HepG2 (cell line): ENCODE data around the gene TLCD1. TPM values are rescaled to one million over a fixed set of nuclear protein-coding genes. Genes with fewer than 3 reads are reported as not detected.

Source experiments
- ATAD3A ChIP-seq: sonication (generic); formaldehyde crosslinking; IDR thresholded peaks from 2 replicates; pipeline ENCODE4 v1.4.0; 2020; ENCODE audit warnings: missing genetic modification reagents
- ATF1 ChIP-seq: IDR thresholded peaks from 2 replicates; pipeline ENCODE4 v1.6.1; 2016; ENCODE audit warnings: mild to moderate bottlenecking, control low read depth
- CC2D1A ChIP-seq: sonication (generic); formaldehyde crosslinking; IDR thresholded peaks from 2 replicates; pipeline ENCODE4 v1.8.1; 2023; ENCODE audit warnings: mild to moderate bottlenecking, missing genetic modification reagents
- GABPB1 ChIP-seq: IDR thresholded peaks from 2 replicates; pipeline ENCODE4 v1.6.1; 2016; ENCODE audit warnings: mild to moderate bottlenecking, missing genetic modification reagents, moderate library complexity, missing compliant biosample characterization
- HNF1A ChIP-seq, 2 experiments: sonication (generic) in 1 of 2; formaldehyde crosslinking in 1 of 2; IDR thresholded peaks; 2 replicates each; pipeline versions ENCODE4 v1.4.0 to v1.6.1; 2016 to 2020; ENCODE audit warnings: borderline replicate concordance in 1 of 2, low read depth in 1 of 2, mild to moderate bottlenecking in 1 of 2, missing genetic modification reagents in 1 of 2
- IRF1 ChIP-seq: sonication (generic); formaldehyde crosslinking; IDR thresholded peaks from 2 replicates; pipeline ENCODE4 v1.4.0; 2020; ENCODE audit warnings: low read depth, mild to moderate bottlenecking, missing genetic modification reagents
- KDM6A ChIP-seq: IDR thresholded peaks from 2 replicates; pipeline ENCODE4 v1.6.1; 2016; ENCODE audit warnings: low read depth
- MNT ChIP-seq: fragments of 450-650 bp; IDR thresholded peaks from 2 replicates; pipeline ENCODE4 v1.6.1; 2016
- ZBTB25 ChIP-seq: IDR thresholded peaks from 2 replicates; pipeline ENCODE4 v1.6.1; 2018; ENCODE audit warnings: missing genetic modification reagents
- ZBTB34 ChIP-seq: sonication (generic); formaldehyde crosslinking; IDR thresholded peaks from 2 replicates; pipeline ENCODE4 v1.8.0; 2022; ENCODE audit warnings: mild to moderate bottlenecking, missing genetic modification reagents
- ZKSCAN8 ChIP-seq: IDR thresholded peaks from 2 replicates; pipeline ENCODE4 v1.6.1; 2016; ENCODE audit warnings: borderline replicate concordance, missing genetic modification reagents, missing compliant biosample characterization
- ZMYM3 ChIP-seq: sonication (generic); formaldehyde crosslinking; IDR thresholded peaks from 2 replicates; pipeline ENCODE4 v1.5.1; 2020; ENCODE audit warnings: mild to moderate bottlenecking, missing genetic modification reagents
- ZNF431 ChIP-seq: sonication (generic); formaldehyde crosslinking; IDR thresholded peaks from 2 replicates; pipeline ENCODE4 v1.9.0; 2022; ENCODE audit warnings: missing genetic modification reagents, low read depth, mild to moderate bottlenecking, borderline replicate concordance
- ZNF512B ChIP-seq: sonication (generic); formaldehyde crosslinking; IDR thresholded peaks from 2 replicates; pipeline ENCODE4 v1.5.1; 2020; ENCODE audit warnings: missing genetic modification reagents, mild to moderate bottlenecking, borderline replicate concordance
- ZNF629 ChIP-seq: sonication (generic); formaldehyde crosslinking; conservative IDR thresholded peaks from 2 replicates; pipeline ENCODE4 v1.5.0; 2020; ENCODE audit warnings: missing genetic modification reagents
- polyA plus RNA-seq, 8 experiments: library from polyadenylated mRNA; depleted of rRNA in 3 of 8; stranded (reverse) in 7 of 8; unstranded in 1 of 8; fragments of >200 nt; fragmentation: Illumina TruSeq in 4 of 8; extraction: Trizol in 4 of 8; gene quantifications; 2 replicates each; pipeline versions ENCODE4 v1.2.1 to v1.2.3, GENCODE V29; 2011 to 2016; ENCODE audit warnings: low read depth in 4 of 8, missing spikeins in 1 of 8, mixed read lengths in 1 of 8; ENCODE audit not compliant: insufficient read depth in 1 of 8
- total RNA-seq, 5 experiments: library from RNA; depleted of rRNA; stranded (reverse); fragments of >200 nt; fragmentation: Illumina TruSeq; extraction: Trizol; gene quantifications; 2 replicates each; pipeline ENCODE4 v1.2.3, GENCODE V29; 2016; ENCODE audit warnings: low read depth in 1 of 5

TLCD1 gene
- total and polyA plus RNA-seq, 2 of the 13 experiments (the other 11 are each of a cell fraction or from before 2014, with no cell fraction given) = 14.9 to 19.6 TPM

- TF ChIP-seq ZNF512B (CRISPR knock-in tag) = no peak
- TF ChIP-seq ZNF629 (CRISPR knock-in tag) = peak; percentile 3; the same call in 1 of the 2 replicates
- TF ChIP-seq IRF1 (CRISPR knock-in tag) = no peak
- no peak for TF ChIP-seq ZKSCAN8
- TF ChIP-seq ATAD3A = no peak
- peak; percentile 27; the same call in 1 of the 2 replicates for TF ChIP-seq ZNF431 (CRISPR knock-in tag)
- no peak; the same call in 1 of the 2 replicates for TF ChIP-seq CC2D1A (CRISPR knock-in tag)
- TF ChIP-seq ATF1 (CRISPR knock-in tag) = no peak
- TF ChIP-seq KDM6A (CRISPR knock-in tag) = no peak
- TF ChIP-seq ZMYM3 (CRISPR knock-in tag) = no peak
- no peak for TF ChIP-seq MNT
- no peak for TF ChIP-seq ZBTB34 (CRISPR knock-in tag)
- 0 out of 2 replicates have a peak, but pooled peaks have one; percentile 10 for TF ChIP-seq ZBTB25 (CRISPR knock-in tag)
- no peak for TF ChIP-seq HNF1A (IDR thresholded peaks at IDR 0.05; ENCODE audit: low read depth)
- TF ChIP-seq HNF1A (CRISPR knock-in tag; IDR thresholded peaks at IDR 0.05; ENCODE audit: borderline replicate concordance) = no peak; the same call in 1 of the 2 replicates
- peak; percentile 66; the same call in 1 of the 2 replicates for TF ChIP-seq GABPB1
Observed at GRCh38 chr17:28743243-28744103, 17.4 kb upstream of the TLCD1 start, which contains the start of gene TRAF4 (continued).
